NCI-H2029 treated with DMSO at 0.1 percent for 48 hours (cell line): Measurements from ENCODE around the gene P4HA1.

Source experiments
- DNase-seq: peaks from one replicate; lab custom pipeline; 2025; lab: John Stamatoyannopoulos, UW

The P4HA1 gene

DNA sequence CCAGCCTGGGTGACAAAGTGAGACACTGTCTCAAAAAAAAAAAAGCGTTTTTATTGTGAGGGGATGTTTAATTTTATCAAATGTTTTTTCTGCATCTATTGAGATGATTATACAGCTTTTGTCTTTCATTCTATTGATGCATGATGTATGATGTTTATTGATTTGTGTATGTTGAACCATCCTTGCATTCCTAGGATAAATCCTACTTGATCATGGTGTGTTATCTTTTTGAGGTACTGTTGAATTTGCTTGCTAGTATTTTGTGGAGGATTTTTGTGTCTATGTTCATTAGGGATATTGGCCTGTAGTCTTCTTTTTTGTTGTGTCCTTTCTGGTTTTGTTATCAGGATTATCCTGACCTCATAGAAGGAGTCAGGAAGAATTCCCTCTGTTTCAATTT lies 119.8 kb downstream of the P4HA1 start:
- no peak for DNase-seq
